Esophagus mucosa (tissue), 1 donor: Measurements from ENCODE around the gene APPL2. TPM values are rescaled to one million over a fixed set of nuclear protein-coding genes. Genes with fewer than 3 reads are reported as not detected.

Experiments
- total RNA-seq: library from RNA; stranded (reverse); gene quantifications from one replicate; pipeline ENCODE4 v1.2.4, GENCODE V29; 2023
- donor health status: DM: yes; HTN: yes; CAD: no.

The APPL2 gene
- total RNA-seq, 1 donor from 2014 or later, result 27.0 TPM

Other genes starting within 250 kb of the APPL2 start
- 16.0 TPM for gene NOPCHAP1, start 249.9 kb downstream of the APPL2 start, total RNA-seq
- 6.0 TPM for gene ALDH1L2, start 151.7 kb downstream of the APPL2 start, total RNA-seq
- 19.6 TPM for gene WASHC4, start 128.4 kb downstream of the APPL2 start, total RNA-seq
- 49.7 TPM for gene C12orf75, start 94.5 kb upstream of the APPL2 start, total RNA-seq